SK-N-SH (cell line): ENCODE data around the gene PSIP1. TPM values are rescaled to one million over a fixed set of nuclear protein-coding genes. Genes with fewer than 3 reads are reported as not detected.

Experiments used
- CTCF ChIA-PET: fragments of 300-600, 350-600 bp; formaldehyde crosslinking; extraction: SDS; loops from one replicate; lab custom pipeline; 2021; lab: Yijun Ruan, JAX
- POLR2A ChIA-PET: fragments of 350-600 bp; sonication (Branson Sonifier 250); formaldehyde crosslinking; extraction: SDS; loops from one replicate; lab custom pipeline; 2020; ENCODE audit warnings: antibody characterized with exemption, inconsistent platforms; lab: Yijun Ruan, JAX
- DNase-seq: peaks from one replicate; pipeline ENCODE4 v3.0.0; 2012
- H2AFZ ChIP-seq: fragments of 200-600 bp; sonication (generic); 2 replicates; pipeline ENCODE4 v1.8.1; 2016; ENCODE audit warnings: antibody characterized with exemption, mild to moderate bottlenecking, low read depth
- H3F3A ChIP-seq: fragments of 200-600 bp; sonication (generic); replicated peaks from 2 replicates; pipeline ENCODE3; 2016; ENCODE audit warnings: antibody characterized with exemption, mild to moderate bottlenecking; ENCODE audit not compliant: insufficient read depth
- H3K27ac ChIP-seq, 2 experiments: fragments of 200-500 bp in 1 of 2; fragments of 200-600 bp in 1 of 2; sonication (Bioruptor generic) in 1 of 2; sonication (generic), shearing (Covaris generic) in 1 of 2; 2 replicates each; pipeline versions ENCODE4 v1.5.1 to v1.6.1; 2014 to 2016; ENCODE audit warnings: low read depth in 2 of 2, inconsistent platforms in 1 of 2, low read length in 1 of 2, mild to moderate bottlenecking in 1 of 2, mixed read lengths in 1 of 2
- H3K27me3 ChIP-seq: fragments of 200-600 bp; sonication (generic), shearing (Covaris generic); 2 replicates; pipeline ENCODE4 v1.6.1; 2016; ENCODE audit warnings: mixed run types; ENCODE audit not compliant: insufficient read depth
- H3K36me3 ChIP-seq, 2 experiments: fragments of 200-500 bp in 1 of 2; fragments of 200-600 bp in 1 of 2; sonication (Bioruptor generic) in 1 of 2; sonication (generic) in 1 of 2; replicated peaks in 1 of 2; 2 replicates each; pipeline versions ENCODE3 to v1.5.1; 2014 to 2016; ENCODE audit warnings: low read length in 1 of 2, mild to moderate bottlenecking in 1 of 2; ENCODE audit not compliant: insufficient read depth in 2 of 2, control insufficient read depth in 1 of 2
- H3K4me1 ChIP-seq, 2 experiments: fragments of 200-500 bp in 1 of 2; fragments of 200-600 bp in 1 of 2; sonication (Bioruptor generic) in 1 of 2; sonication (generic), shearing (Covaris generic) in 1 of 2; 2 replicates each; pipeline versions ENCODE4 v1.5.1 to v1.6.1; 2014 to 2016; ENCODE audit warnings: low read depth in 1 of 2, low read length in 1 of 2, mixed run types in 1 of 2; ENCODE audit not compliant: insufficient read depth in 2 of 2, control insufficient read depth in 1 of 2
- H3K4me2 ChIP-seq: fragments of 200-600 bp; sonication (generic), shearing (Covaris generic); 2 replicates; pipeline ENCODE4 v1.6.1; 2017; ENCODE audit warnings: mixed run types
- H3K4me3 ChIP-seq, 2 experiments: fragments of 200-500 bp in 1 of 2; fragments of 200-600 bp in 1 of 2; sonication (Bioruptor generic) in 1 of 2; sonication (generic), shearing (Covaris generic) in 1 of 2; 2 replicates each; pipeline versions ENCODE4 v1.5.1 to v1.8.1; 2014 to 2016; ENCODE audit warnings: low read depth in 2 of 2, inconsistent platforms in 1 of 2, low read length in 1 of 2, mild to moderate bottlenecking in 1 of 2, mixed read lengths in 1 of 2, moderate library complexity in 1 of 2
- H3K79me2 ChIP-seq: fragments of 200-600 bp; sonication (generic); 2 replicates; pipeline ENCODE4 v1.8.1; 2017; ENCODE audit warnings: mild to moderate bottlenecking; ENCODE audit not compliant: insufficient read depth
- H3K9ac ChIP-seq: fragments of 200-600 bp; sonication (generic); 2 replicates; pipeline ENCODE4 v1.6.1; 2017; ENCODE audit warnings: mixed run types
- H3K9me2 ChIP-seq: fragments of 200-600 bp; sonication (generic); 2 replicates; pipeline ENCODE4 v1.6.1; 2017; ENCODE audit warnings: mixed run types
- H3K9me3 ChIP-seq: fragments of 200-600 bp; sonication (generic); 2 replicates; pipeline ENCODE4 v1.6.1; 2017; ENCODE audit warnings: mixed run types, mild to moderate bottlenecking, moderate library complexity
- H4K20me1 ChIP-seq: fragments of 200-600 bp; sonication (generic); 2 replicates; pipeline ENCODE4 v1.6.1; 2017; ENCODE audit warnings: mild to moderate bottlenecking, mixed run types; ENCODE audit not compliant: insufficient read depth
- CHD2 ChIP-seq: fragments of 150-350 bp; IDR thresholded peaks from 2 replicates; pipeline ENCODE4 v1.6.1; 2018; ENCODE audit warnings: low read length; ENCODE audit not compliant: partially characterized antibody
- ELF1 ChIP-seq: IDR thresholded peaks from 2 replicates; pipeline ENCODE4 v1.4.0; 2012
- EZH2phosphoT487 ChIP-seq: fragments of 200-600 bp; sonication (generic); IDR thresholded peaks from 2 replicates; pipeline ENCODE4 v1.6.1; 2017; ENCODE audit warnings: low read depth, mixed run types, mild to moderate bottlenecking, antibody characterized with exemption, moderate library complexity, borderline replicate concordance
- FOXM1 ChIP-seq: IDR thresholded peaks from 2 replicates; pipeline ENCODE4 v1.4.0; 2012; ENCODE audit warnings: low read depth, mild to moderate bottlenecking
- GABPA ChIP-seq: IDR thresholded peaks from 2 replicates; pipeline ENCODE4 v1.4.0; 2012; ENCODE audit warnings: low read depth, mild to moderate bottlenecking
- GATA2 ChIP-seq: sonication (generic); formaldehyde crosslinking; IDR thresholded peaks from 2 replicates; pipeline ENCODE4 v1.5.0; 2020; ENCODE audit warnings: mild to moderate bottlenecking, missing genetic modification reagents
- JUND ChIP-seq: IDR thresholded peaks from 2 replicates; pipeline ENCODE4 v1.4.0; 2012
- MEF2A ChIP-seq: IDR thresholded peaks from 2 replicates; pipeline ENCODE4 v1.4.0; 2012; ENCODE audit warnings: low read depth, borderline replicate concordance
- POLR2AphosphoS5 ChIP-seq: IDR thresholded peaks from 2 replicates; pipeline ENCODE4 v1.6.1; 2012; ENCODE audit warnings: low read depth, low read length
- RAD21 ChIP-seq: IDR thresholded peaks from 2 replicates; pipeline ENCODE4 v1.6.1; 2012; ENCODE audit warnings: mild to moderate bottlenecking, low read length
- RCOR1 ChIP-seq: fragments of 150-350 bp; IDR thresholded peaks from 2 replicates; pipeline ENCODE4 v1.6.1; 2017; ENCODE audit warnings: antibody characterized with exemption, low read length
- RFX5 ChIP-seq: IDR thresholded peaks from 2 replicates; pipeline ENCODE4 v1.6.1; 2012; ENCODE audit warnings: mild to moderate bottlenecking, improper control_type of control experiment, low read length
- SIN3A ChIP-seq: IDR thresholded peaks from 2 replicates; pipeline ENCODE4 v1.6.1; 2012; ENCODE audit warnings: low read depth, mild to moderate bottlenecking, low read length, moderate library complexity, borderline replicate concordance
- TCF12 ChIP-seq: IDR thresholded peaks from 2 replicates; pipeline ENCODE4 v1.4.0; 2012
- TEAD4 ChIP-seq: IDR thresholded peaks from 2 replicates; pipeline ENCODE4 v1.4.0; 2012; ENCODE audit warnings: mild to moderate bottlenecking, borderline replicate concordance; ENCODE audit not compliant: insufficient read depth
- USF1 ChIP-seq: IDR thresholded peaks from 2 replicates; pipeline ENCODE4 v1.4.0; 2012; ENCODE audit warnings: low read depth, borderline replicate concordance
- USF2 ChIP-seq: fragments of 150-350 bp; IDR thresholded peaks from 2 replicates; pipeline ENCODE4 v1.6.1; 2017; ENCODE audit warnings: antibody characterized with exemption, low read length, low read depth, borderline replicate concordance
- ZBTB33 ChIP-seq: IDR thresholded peaks from 2 replicates; pipeline ENCODE4 v1.4.0; 2012; ENCODE audit warnings: low read depth, borderline replicate concordance
- WGBS: methylation state at CpG from one replicate; pipeline ENCODE4 v1.1.6; 2017; ENCODE audit warnings: low lambda C conversion rate; 5-methylcytosine and 5-hydroxymethylcytosine counted together
- polyA plus RNA-seq, 3 experiments: library from polyadenylated mRNA; depleted of rRNA; stranded (reverse); fragments of >200 nt; gene quantifications; 2 replicates each; pipeline ENCODE4 v1.2.3, GENCODE V29; 2012

The PSIP1 gene
- polyA plus RNA-seq, 1 of the 3 experiments (the other 2 are of a cell fraction): 21.0 TPM

GRCh38 chr9:15433661-15434060, 77.1 kb downstream of the PSIP1 start:
- H3K4me3 ChIP-seq: no peak overlapping the region
- H2AFZ ChIP-seq: no peak overlapping the region
- CTCF ChIA-PET: interaction anchor here (1.1 to 1.5 kb wide), 2 partner anchors 20 to 156 kb away, joined by 4 read pairs; no protein-coding TSS in a partner anchor
- H3K9me2 ChIP-seq: no peaks in the 10 kb centered on the region
- H3K9ac ChIP-seq: no peak overlapping the region
- POLR2A ChIA-PET: no interaction called here
- no peaks in the 10 kb centered on the region for H3F3A ChIP-seq
- TF ChIP-seq JUND: no peak
- TF ChIP-seq ELF1: no peak
- no peak for TF ChIP-seq CHD2
- no peak for TF ChIP-seq TEAD4
- no peak for TF ChIP-seq ZBTB33
- no peak for TF ChIP-seq FOXM1
- TF ChIP-seq GABPA: no peak
- no peak for TF ChIP-seq SIN3A
- no peak for TF ChIP-seq RCOR1
- no peak for TF ChIP-seq GATA2 (CRISPR knock-in tag)
- no peak for TF ChIP-seq RFX5
- no peak for TF ChIP-seq USF1
- TF ChIP-seq RAD21: no peak
- no peak for TF ChIP-seq MEF2A
- TF ChIP-seq, all 33 proteins: peak for 0
- Histone ChIP-seq H4K20me1 (no peaks in the 10 kb centered on the region; the same call in 1 of the 2 replicates), H3K27me3 (no peaks in the 10 kb centered on the region), H3K4me1 (peaks cover 0 to 3% of the 10 kb centered on the region in 2 experiments; a peak in 1 of 4 replicates), H3K9me3 (no peaks in the 10 kb centered on the region), H3K79me2 (peaks cover 96% of the 10 kb centered on the region), H3K4me2 (no peak overlapping the region), H3K27ac (no peak overlapping the region), H3K36me3 (peaks cover 47 to 65% of the 10 kb centered on the region in 2 experiments)
- WGBS: 97% methylated on average over 3 of the region's 3 CpGs
- no peak for DNase-seq

- POLR2A ChIA-PET: no interaction called here
- TF ChIP-seq TCF12: no peak
- no peak for TF ChIP-seq RCOR1
- TF ChIP-seq RFX5: no peak
- no peak for TF ChIP-seq USF1
- TF ChIP-seq GABPA: no peak
- TF ChIP-seq POLR2AphosphoS5: no peak
- TF ChIP-seq USF2: no peak
- no peak for TF ChIP-seq GATA2 (CRISPR knock-in tag)
- TF ChIP-seq EZH2phosphoT487: no peak
- peaks cover 96% of the 10 kb centered on the region for H3K79me2 ChIP-seq
Observed at GRCh38 chr9:15433191-15433590, 77.6 kb downstream of the PSIP1 start.

More at GRCh38 chr9:15433191-15433590, 77.6 kb downstream of the PSIP1 start:
- no peak for DNase-seq
- Histone ChIP-seq H3K36me3 (peaks cover 45 to 62% of the 10 kb centered on the region in 2 experiments), H3F3A (no peaks in the 10 kb centered on the region), H3K4me2 (no peak overlapping the region), H3K27ac (no peak overlapping the region), H2AFZ (no peak overlapping the region), H3K27me3 (no peaks in the 10 kb centered on the region), H3K9ac (no peak overlapping the region), H3K4me3 (no peak overlapping the region), H3K9me2 (no peaks in the 10 kb centered on the region), H3K4me1 (peaks cover 0 to 3% of the 10 kb centered on the region in 2 experiments; a peak in 1 of 4 replicates), H4K20me1 (no peaks in the 10 kb centered on the region; the same call in 1 of the 2 replicates), H3K9me3 (no peaks in the 10 kb centered on the region)
- WGBS: 95% methylated on average over 4 of the region's 4 CpGs
- CTCF ChIA-PET: interaction anchor here (1.5 kb wide), 1 partner anchor 155 kb away, joined by 4 read pairs; no protein-coding TSS in a partner anchor
